ENCODE measurements around the gene CLDN18.

Gene CLDN18

DNA sequence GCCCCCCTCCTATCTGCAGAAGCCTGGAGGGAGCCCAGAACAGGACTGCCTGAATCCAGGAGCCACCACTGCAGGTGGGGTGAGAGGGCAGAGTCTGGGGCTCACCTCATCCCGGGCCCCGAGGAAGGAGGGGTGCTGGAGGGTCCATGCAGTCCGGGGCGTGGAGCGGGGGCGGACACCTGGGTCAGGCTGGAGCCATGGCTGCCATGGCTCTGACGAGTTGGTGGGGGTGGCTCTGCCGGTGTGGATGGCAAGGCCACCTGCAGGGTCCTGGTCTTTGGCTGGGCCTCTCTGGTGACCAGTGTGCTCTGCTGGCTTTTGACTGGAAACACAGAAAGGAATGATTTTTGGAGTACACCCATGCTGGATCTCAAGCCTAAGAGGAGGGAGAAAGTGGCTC, 58.1 kb downstream of the CLDN18 start:
- TF ChIP-seq, protein P1, sequence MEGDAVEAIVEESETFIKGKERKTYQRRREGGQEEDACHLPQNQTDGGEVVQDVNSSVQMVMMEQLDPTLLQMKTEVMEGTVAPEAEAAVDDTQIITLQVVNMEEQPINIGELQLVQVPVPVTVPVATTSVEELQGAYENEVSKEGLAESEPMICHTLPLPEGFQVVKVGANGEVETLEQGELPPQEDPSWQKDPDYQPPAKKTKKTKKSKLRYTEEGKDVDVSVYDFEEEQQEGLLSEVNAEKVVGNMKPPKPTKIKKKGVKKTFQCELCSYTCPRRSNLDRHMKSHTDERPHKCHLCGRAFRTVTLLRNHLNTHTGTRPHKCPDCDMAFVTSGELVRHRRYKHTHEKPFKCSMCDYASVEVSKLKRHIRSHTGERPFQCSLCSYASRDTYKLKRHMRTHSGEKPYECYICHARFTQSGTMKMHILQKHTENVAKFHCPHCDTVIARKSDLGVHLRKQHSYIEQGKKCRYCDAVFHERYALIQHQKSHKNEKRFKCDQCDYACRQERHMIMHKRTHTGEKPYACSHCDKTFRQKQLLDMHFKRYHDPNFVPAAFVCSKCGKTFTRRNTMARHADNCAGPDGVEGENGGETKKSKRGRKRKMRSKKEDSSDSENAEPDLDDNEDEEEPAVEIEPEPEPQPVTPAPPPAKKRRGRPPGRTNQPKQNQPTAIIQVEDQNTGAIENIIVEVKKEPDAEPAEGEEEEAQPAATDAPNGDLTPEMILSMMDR (IDR thresholded peaks at IDR 0.05; ENCODE audit: borderline replicate concordance, insufficient read depth, low read depth, low read length), result no peak
- no peak overlapping the region for H3K4me3 ChIP-seq (ENCODE audit: low read depth, low read length)

- H3K4me3 ChIP-seq (ENCODE audit: low read depth, low read length), result no peak overlapping the region
- TF ChIP-seq, protein P1 (IDR thresholded peaks at IDR 0.05; ENCODE audit: borderline replicate concordance, insufficient read depth, low read depth, low read length), result peak; percentile 99
Measured at GRCh38 chr3:138068579-138069174, 58.7 kb downstream of the CLDN18 start.

GRCh38 chr3:138070006-138070405, 60.0 kb downstream of the CLDN18 start:
- H3K4me3 ChIP-seq (ENCODE audit: low read depth, low read length), result no peak overlapping the region
- TF ChIP-seq, protein P1 (IDR thresholded peaks at IDR 0.05; ENCODE audit: borderline replicate concordance, insufficient read depth, low read depth, low read length), result no peak

GRCh38 chr3:138072796-138073195, 62.8 kb downstream of the CLDN18 start:
- TF ChIP-seq, protein P1 (IDR thresholded peaks at IDR 0.05; ENCODE audit: borderline replicate concordance, insufficient read depth, low read depth, low read length), result no peak

DNA sequence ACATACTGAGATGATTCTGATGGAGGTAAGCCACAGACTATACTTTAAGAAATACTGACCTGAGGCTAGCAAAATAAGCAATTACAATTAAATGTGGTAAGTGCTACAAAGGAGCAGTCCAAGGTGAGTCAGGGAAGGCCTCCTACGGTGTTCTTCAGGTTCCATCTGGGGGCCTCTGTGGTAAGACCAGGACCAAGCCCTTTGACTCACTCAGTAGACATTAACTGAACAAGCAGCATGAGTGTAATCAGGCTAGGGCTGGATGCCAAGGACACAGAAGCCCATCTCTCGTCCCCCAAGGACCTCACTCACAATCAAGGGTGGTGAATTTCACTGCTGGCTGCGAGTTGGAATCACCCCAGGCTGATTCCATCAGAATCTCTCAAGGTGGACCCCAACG, 68.1 kb downstream of the CLDN18 start:
- no peak overlapping the region for H3K4me3 ChIP-seq (ENCODE audit: low read depth, low read length)
- TF ChIP-seq, protein P1 (IDR thresholded peaks at IDR 0.05; ENCODE audit: borderline replicate concordance, insufficient read depth, low read depth, low read length), result no peak

More at GRCh38 chr3:138072796-138073195, 62.8 kb downstream of the CLDN18 start:
- no peak overlapping the region for H3K4me3 ChIP-seq (ENCODE audit: low read depth, low read length)

- H3K4me3 ChIP-seq (ENCODE audit: low read depth, low read length), result no peak overlapping the region
- TF ChIP-seq, protein P1 (IDR thresholded peaks at IDR 0.05; ENCODE audit: borderline replicate concordance, insufficient read depth, low read depth, low read length), result no peak
Measured at GRCh38 chr3:138078901-138079344, 69.0 kb downstream of the CLDN18 start.

GRCh38 chr3:138079901-138080300, 69.9 kb downstream of the CLDN18 start:
- H3K4me3 ChIP-seq (ENCODE audit: low read depth, low read length), result no peak overlapping the region
- TF ChIP-seq, protein P1 (IDR thresholded peaks at IDR 0.05; ENCODE audit: borderline replicate concordance, insufficient read depth, low read depth, low read length), result no peak

Data from GM12875 (cell line).